GM21515 (cell line): ENCODE data around the gene LPAR1.
"Not testable (repeated sequence)": the region's sequence is repeated elsewhere in the genome, so short reads cannot be mapped to it uniquely, and the experiment has no call there.

ENCODE experiments used
- ATAC-seq: cut with Tn5 transposase; IDR thresholded peaks from one replicate; pipeline ENCODE4 v1.9.1; 2021; ENCODE audit not compliant: unreplicated experiment

LPAR1 gene

DNA sequence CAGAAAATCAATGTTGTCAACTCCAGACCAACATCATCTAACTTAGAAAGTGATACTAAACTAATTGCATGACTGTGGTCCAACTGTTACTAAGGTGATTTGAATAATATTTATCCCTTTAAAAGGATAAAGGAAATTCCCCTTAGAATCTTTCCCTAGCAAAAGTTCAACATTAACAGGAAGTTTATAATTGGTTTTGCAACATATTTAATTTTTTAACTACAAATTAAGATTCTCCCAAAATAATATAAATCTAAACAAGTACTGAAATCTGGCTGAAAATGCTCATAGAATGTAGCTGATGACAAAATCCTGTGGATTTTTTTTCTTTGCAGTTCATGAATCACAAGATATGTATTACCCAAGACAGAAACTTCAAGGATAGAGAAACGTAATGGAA, 151.4 kb downstream of the LPAR1 start:
- no peak for ATAC-seq

DNA sequence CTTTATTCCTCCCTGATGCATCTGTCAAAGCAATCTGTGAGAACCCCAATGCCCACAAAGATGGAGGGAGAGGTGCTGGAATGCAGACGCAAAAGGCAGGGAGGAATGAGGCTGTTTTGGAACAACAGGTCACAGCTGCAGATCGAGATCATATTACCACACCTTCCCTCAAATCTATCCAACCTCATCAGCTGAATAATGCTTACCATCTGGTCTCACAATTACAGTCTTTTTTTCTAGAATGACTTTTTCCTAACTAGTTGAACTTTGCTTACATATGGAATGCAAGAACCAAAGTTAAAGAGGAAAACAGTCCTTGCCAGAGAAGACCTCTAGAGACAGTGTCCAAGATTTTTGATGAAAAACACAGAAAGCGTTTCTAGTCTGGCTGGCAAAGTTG, 158.1 kb downstream of the LPAR1 start:
- ATAC-seq = no peak

DNA sequence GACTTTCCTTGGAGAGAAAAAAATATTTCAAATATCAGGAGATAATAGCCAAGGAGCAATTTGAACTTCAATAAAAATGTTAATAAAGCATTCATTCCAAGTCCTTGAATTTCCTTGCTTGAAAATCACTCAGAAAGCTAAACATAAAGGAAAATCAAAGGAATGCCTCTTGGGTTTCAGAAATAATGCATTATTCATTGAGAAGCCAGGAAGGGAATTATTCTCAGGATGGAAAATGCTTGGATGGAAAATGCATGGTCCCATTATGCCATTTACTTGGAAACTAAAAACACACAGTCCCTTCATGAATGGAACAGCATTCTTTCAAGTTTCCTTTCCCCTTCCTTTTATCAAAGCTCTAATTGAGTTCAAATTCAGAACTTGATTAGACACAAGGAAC, 160.9 kb downstream of the LPAR1 start:
- no peak for ATAC-seq

DNA sequence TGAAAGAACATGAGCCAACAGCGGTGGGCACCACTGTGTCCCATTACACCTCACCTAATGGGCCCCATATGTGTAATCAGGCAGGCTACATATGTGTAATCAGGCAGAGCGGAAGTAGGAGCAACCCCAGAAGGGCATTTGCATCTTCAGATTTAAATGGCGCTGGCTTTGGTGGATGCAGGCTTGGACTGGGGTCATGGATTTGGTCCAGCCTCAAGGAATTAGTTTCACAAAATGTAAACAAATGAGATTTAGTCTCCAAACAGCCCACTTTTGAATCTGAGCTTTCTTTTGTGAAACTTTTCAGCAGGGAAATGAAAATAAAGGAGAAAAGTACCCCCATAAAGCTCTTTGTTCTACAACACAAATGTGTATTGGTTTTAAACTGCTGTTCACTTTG, 161.3 kb downstream of the LPAR1 start:
- no peak for ATAC-seq

DNA sequence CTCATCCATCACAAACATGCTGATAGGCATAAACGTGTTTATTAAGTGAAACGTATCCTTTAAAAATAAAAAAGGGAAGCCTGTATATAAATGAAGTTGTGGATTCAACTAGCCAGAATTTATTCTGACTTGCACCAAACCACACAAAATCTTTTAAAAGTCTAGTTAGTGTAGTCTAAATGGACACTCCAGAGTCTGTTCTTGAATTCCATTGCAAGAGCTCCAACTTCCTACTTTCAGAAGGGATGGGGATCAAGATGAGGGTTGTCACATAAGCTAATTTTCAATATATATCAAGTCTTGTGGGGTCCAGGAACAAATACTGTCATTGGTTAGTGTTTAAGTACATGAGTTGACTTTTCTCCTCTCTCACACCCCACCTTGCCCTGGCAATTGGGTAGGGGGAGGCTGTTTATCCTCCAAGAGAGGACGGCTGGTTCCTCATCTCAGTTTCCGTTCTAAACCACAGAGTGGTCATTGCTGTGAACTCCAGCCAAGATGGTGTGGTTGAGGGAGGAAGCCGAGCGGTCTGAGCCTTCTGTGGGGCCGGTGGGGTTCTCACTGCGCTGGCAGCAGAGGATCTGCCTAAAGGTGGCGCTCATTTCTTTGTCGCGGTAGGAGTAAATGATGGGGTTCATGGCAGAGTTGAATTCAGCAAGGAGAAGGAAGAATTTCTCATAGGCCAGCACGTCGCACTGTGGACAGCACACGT, 163.2 kb downstream of the LPAR1 start:
- peak; percentile 86 for ATAC-seq

DNA sequence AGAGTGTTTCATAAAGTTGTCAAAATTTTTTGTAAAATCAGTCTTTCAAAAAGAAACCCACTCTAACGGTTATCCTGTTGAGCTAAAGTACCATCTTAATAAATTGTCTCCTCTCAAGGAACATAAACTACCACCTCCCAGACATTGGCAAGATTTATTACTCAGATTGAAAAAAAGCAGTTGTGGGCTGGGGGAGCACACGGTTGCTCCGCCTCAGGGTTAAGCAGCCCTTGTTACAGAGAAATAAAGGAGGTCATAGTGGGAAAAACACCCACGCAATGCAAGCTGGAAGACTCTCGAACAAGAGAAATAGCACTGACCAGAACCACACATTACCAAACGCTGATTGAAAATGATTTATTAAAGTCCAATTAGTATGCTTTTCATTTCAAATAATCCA, 165.3 kb downstream of the LPAR1 start:
- no peak for ATAC-seq

DNA sequence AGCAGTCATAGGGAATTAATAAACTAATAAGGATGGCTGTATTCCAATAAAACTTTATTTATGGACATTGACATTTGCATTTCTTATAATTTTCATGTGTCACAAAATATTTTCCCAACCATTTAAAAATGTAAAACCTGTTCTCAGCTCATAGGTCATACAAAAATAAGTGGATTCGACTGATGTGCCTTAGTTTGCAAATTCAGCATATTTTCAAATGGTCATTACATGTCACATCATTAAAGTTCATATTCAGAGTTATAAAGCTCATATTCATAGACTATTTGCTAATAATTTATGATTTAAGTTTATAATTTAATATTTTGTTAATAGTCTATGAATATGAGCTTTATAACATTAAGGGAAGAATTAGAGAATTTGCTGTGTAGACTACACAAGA, 166.5 kb downstream of the LPAR1 start:
- no peak for ATAC-seq

DNA sequence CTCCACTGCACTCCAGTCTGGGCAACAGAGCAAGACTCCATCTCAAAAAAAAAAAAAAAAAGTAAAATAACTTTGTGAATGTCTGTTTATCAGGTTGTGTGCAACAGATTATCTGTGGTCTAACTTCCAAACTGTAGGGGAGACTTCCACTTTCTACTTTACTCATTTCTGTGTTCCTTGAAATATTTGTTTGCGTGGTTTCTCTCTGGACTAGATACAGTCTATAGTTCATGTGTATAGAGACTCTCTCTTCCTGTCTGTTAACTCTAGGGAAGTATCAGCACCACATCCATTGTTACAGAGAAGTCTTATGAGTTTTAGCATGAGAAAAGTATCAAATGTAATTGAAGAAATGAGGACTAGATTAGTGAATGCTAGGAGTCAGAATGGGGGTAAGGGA, 168.3 kb downstream of the LPAR1 start:
- no peak for ATAC-seq

DNA sequence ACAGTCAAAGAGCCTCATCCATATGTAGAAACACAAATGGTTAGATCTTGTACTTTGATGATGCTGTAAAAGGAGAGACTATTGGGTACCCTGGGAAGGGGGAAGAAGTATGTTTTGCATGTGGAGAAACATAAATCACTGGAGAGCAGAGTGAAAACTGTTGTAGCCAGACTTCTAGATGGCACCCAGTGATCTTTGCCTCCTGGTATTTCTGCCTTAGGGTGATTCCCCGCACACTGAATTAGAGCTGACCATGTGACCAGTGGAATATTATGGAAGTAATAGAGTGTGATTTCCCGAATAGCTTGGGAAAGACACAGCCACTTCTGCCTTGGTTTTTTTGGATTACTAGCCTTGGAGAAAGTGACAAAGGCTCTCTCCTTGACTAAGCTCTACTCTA, 174.3 kb downstream of the LPAR1 start:
- no peak for ATAC-seq

DNA sequence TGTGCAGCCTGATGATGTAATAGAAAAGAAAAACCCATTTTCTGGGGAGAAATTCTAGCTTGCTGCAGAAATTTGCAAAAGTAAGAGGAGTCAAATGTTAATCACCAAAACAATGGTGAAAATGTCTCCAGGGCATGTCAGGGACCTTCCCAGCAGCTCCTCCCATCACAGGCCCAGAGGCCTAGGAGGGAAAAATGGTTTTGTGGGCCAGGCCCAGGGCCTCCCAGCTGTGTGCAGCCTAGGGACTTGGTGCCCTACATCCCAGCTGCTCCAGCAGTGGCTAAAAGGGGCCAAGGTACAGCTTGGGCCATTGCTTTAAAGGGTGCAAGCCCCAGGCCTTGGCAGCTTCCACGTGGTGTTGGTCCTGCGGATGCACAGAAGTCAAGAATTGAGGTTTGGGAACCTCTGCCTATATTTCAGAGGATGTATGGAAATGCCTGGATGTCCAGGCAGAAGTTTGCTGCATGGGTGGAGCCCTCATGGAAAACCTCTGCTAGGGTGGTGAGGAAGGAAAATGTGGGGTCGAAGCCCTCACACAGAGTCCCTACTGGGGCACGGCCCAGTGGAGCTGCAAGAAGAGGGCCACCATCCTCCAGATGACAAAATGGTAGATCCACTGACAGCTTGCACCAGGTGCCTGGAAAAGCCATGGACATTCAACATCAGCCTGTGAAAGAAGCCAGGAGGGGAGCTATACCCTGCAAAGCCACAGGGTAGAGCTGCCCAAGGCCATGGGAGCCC, 176.7 kb downstream of the LPAR1 start:
- ATAC-seq = not testable (repeated sequence)

DNA sequence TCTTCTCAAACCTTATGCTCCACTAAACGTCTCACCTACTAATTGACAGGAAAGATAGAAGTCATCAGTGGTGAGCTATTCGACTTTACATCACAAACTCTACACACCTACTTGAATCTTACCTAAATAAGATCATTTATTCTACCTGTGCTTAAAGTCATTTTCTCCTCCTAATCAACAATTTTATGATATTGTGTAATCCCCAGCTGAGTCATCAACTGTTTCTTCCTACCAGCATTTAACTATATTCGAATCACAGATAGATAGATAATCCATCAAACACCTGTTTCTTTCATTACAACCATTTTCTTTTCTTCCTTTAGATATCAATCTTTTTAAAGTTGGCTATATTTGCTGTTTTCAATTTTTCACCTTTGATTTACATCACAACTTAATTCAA, 181.5 kb downstream of the LPAR1 start:
- no peak for ATAC-seq

DNA sequence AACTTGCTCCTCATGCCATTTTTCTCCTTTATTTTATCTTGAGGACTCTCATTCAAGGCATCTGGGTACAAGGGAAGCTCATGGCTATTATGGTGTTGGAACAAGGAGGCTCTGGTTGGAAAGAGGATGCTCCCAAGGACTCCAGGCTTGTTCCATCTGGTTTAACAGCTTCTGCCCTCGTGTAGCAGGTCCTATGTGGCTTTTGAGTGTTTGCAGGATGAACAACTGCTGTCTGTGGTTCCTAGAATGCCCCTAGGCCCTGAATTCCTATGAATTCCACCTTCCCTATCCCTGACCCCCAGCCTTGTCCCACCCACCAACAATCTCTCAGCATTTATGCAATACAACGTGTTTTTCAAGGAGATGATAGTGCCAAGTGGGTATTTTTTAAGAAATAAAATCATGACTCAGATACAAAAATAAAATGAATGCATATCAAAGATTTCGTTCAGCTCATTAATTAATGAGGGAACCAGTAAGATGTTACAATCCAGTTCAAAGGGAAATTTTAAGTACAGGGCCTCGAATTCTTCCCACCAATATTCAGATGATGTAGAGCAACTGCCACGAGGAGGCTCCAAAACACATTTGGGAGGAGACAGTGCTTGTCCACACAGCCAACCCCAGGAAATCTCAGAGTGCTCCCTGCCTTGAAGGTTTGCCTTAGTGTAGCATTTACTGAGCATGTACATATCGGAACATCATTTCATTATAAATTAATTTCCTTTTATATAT, 187.7 kb downstream of the LPAR1 start:
- no peak for ATAC-seq

DNA sequence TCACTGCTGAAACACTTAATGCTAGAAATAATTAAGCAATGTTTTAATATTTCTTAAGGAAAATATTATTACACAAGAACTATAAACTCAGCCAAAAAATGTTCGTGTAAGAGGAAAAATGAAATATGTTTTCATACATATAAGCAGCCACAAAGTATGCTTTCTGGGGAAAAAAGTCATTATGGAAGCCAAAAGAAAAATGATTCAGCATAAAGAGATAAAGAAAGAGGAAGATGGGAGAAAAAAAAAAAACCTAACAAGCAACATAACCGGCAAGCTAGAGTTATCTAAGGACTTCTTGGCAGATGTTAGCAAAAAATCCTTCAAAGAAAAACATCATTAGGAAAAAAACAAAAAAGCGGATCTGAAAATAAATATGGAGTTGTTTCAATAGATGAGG, 190.6 kb downstream of the LPAR1 start:
- no peak for ATAC-seq

DNA sequence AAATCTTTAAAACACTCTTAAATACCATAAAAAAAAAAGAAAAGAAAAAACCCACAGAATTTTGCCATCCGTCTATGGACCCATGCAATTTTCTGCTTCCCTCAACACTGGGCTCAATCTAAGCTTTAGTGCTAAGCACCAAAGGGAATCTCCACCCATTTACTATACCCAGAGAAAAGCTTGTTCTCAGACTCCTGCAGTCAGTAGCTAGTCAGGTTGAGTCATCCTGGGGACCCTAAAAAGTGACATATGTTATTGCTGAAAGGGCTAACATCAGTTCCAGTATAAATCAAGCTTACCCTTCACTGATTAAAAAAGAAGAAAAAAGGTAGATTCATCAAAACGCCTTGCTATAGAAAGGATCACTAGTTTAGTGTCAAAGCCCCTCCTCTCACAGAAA, 192.1 kb downstream of the LPAR1 start:
- no peak for ATAC-seq

DNA sequence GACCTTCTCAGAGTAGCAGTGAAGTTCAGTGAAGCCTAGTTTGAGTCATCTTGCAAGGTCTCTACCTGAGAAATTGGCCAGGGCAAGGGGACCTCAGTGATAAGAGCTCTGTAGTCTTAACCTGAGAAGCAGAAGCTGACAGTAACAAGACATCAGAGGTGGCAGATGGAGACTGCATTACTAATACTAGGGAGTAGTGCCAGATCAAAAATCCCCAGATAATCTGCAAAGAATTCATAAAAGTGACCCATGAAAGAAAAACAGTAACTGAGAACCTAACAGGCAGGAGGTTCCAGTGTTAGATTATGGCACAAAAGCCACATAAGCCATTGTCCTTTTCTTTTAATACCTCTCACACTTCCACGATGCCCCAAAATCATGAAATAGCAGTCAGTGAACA, 194.1 kb downstream of the LPAR1 start:
- no peak for ATAC-seq

DNA sequence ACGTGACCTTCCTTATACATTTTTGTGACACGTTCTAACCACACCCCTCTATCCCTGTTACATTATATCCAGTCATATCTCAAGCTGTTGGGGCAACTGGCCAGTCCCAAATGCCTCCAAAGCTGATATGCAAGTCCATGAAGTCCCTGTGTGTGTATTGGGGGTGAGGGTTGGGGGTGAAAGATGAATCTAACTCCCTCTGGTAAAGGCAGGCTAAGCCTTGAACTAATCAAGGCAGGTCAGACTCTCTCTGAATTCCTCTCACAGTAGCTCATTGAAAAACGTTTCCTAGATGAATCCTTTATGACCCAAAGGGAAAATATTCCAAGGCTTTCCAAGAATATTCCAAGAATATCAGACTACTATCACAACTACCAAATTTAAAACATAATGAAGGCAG, 195.3 kb downstream of the LPAR1 start:
- no peak for ATAC-seq

DNA sequence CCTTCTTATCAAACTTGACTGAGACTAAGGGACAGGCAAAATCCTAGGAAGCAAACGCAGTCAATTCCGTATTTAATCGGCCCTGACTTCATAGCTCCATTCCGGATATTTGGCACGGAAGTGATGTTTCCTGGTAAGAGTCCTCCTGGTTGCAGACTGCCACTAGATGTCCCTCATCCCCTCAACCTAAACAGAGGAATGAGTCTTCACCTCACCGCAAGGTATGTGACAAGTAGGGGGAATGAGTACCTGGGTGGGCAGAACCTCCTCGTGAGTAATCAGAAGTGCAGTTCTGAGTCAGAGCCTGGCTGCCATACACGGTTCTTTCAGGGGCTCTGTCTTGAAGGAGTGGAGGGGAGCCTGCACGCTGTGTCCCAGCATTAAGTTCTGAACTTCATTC, 196.1 kb downstream of the LPAR1 start:
- ATAC-seq = no peak

DNA sequence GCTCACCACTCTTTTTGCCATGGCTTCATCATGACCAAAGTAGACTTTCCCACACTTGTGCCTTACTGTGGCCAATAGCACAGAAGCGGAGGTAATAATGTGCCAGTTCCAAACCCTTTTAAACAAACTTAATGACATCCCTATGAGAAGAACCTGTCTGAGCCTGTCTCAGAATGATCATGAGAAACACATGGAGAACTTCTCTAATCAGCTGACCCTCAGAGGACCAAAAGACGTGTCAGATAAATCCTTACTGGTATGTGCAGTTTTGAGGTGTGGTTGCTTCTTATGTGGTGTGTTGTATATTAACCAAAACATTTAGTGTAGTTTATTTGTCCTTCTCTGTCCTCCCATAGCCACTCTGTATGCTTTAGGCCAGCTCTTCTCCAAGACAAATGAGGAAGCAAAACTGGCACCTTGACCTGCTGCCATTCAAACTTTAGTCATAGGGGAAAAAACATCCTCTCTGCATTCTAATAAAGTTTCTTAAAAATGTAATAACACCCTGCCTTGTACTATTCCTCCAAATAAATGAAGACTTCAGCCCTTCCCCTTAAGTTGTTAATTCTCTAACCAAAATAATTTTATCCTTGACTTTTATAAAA, 200.8 kb downstream of the LPAR1 start:
- ATAC-seq = no peak

DNA sequence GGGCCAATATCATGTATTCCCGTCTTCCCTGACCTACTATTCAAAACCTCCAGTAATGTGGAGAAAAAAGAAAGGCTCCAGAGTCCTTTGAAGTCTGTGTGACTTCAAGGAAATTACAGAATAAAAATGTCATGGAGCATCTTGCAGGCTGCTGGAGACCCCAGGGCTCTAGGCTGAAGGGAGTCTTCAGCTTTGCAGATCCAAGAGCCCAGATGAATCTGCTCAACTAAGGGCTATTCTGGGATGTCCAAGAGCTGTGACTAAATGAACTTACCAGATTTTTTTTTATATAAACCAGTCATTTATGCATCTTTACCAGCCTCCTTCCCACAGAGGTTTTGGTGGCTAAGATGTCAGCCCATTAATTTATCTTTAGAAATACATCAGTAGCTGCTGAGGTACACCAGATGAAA, 202.4 kb downstream of the LPAR1 start:
- ATAC-seq = no peak

DNA sequence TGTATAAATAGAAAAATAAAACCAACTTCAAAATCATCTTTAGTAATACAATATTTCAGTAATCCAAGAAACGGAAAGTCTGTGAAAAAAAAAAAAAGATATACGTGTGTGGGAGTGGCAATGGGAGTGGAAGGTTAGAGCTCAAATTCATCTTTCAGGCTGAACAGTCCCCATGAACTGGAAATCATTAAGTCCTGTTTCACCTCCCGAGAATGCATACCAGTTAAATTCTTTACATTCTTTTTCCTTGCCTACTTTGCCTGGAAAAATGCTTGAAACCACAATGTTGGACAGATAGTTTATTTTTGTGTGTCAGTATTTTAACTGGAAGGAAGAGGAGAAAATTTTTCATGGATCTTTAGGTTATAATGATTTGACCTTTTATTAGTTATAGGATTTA, 202.9 kb downstream of the LPAR1 start:
- no peak for ATAC-seq

DNA sequence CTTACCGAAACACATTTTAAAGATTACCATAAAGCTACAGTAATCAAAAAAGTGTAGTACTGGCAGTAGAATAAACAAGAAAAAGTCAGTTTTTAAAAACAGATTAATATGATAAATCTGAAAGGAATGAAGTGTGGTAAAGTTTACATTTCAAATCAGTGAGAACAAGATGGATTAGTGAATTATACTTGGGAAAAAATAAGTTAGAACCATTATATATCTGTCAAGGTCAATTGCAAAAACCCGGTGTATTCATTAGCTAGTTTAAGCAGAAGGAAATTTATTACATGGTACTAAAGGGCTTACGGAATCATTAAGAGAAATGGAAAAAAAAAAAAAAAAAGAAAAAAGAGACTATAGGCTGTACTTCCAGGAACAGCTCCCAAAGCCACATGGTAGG, 205.3 kb downstream of the LPAR1 start:
- no peak for ATAC-seq

DNA sequence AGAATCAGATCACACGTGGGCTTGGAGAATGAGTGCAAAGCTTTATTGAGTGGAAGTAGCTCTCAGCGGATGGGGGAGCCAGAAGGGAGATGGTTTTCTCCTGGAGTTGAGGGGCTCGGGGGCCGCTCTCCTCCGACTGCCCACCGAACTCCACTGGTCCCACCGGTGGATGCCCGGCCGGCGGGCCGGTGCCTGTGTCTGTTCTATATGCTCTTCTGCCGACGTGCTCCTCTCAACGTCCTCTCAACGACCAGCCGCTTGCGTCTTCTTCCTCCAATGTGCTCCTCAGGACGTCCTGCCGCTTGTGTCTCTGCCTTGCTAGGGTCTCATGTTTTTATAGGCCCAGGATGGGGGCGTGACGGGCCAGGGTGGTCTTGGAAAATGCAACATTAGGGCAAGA, 207.8 kb downstream of the LPAR1 start:
- no peak for ATAC-seq
